ENCODE data around the gene HYCC2.

HYCC2 gene

DNA sequence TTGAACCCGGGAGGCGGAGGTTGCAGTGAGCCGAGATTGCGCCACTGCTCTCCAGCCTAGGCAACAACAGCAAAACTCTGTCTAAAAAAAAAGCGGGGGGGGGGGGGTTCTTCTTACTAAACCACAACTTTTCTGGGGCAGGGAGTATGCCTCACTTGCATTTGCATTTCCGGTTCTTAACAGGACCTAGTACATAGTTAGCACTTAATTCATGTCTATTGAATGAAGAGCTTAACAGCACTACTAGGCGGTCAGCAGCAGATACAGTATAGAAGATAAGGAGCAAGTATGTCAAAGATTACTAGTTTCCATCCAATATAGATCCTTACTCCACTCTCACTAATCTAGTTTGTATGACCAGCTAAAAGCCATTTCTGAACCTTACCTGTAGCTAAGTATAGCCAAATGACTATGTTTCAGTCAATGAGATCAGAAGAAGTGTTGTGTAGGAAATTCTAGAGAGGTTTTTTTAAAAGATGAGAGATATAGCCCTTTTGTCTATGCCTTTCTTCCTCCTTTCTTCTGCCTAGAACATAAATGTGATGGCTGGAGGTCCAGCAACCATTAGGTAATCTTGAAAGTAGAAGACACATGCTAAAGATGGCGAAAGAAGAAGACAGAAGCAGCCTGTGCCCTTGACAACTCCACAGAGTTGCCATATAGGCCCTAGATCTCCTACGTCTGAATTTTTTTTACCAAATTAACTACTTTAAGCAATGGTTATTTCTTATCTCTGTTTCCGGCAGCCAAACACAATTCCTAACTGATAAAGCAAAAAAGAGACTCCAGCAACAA is 11.3 kb downstream of the HYCC2 start:
- Histone ChIP-seq H3K79me1 (ENCODE audit: low read length) (no peaks in the 10 kb centered on the region), H2BK12ac (ENCODE audit: low read length) (no peak overlapping the region), H3K4ac (ENCODE audit: low read depth, low read length) (no peak overlapping the region), H2AK5ac (ENCODE audit: low read length) (no peak overlapping the region), H3K27me3 (ENCODE audit: insufficient read depth, low read length) (no peaks in the 10 kb centered on the region), H3K79me2 (ENCODE audit: control insufficient read depth, insufficient read depth, low read length, poor library complexity) (no peaks in the 10 kb centered on the region), H4K8ac (ENCODE audit: low read depth, low read length) (no peak overlapping the region), H3K9me3 (ENCODE audit: insufficient read depth, low read depth, low read length) (no peaks in the 10 kb centered on the region), H4K12ac (ENCODE audit: low read depth, low read length) (no peak overlapping the region), H3K4me3 (ENCODE audit: low read depth, low read length) (no peak overlapping the region), H3K36me3 (ENCODE audit: control insufficient read depth in 1 of 2, insufficient read depth in 2 of 2, low read length in 2 of 2) (no peaks in the 10 kb centered on the region), H3K23ac (ENCODE audit: low read length) (no peak overlapping the region), H3K9ac (ENCODE audit: low read length) (no peak overlapping the region), H4K91ac (ENCODE audit: low read depth, low read length) (no peak overlapping the region), H3K14ac (ENCODE audit: low read length) (no peak overlapping the region), H2BK120ac (ENCODE audit: insufficient read depth, low read length, poor library complexity) (no peak overlapping the region), H3K4me1 (ENCODE audit: control insufficient read depth in 1 of 2, insufficient read depth in 2 of 2, low read length in 2 of 2) (no peaks in the 10 kb centered on the region), H2AFZ (ENCODE audit: insufficient read depth, low read length, poor library complexity) (no peak overlapping the region), H3K18ac (ENCODE audit: low read length) (no peak overlapping the region), H3K4me2 (ENCODE audit: low read length) (no peak overlapping the region), H3K27ac (ENCODE audit: low read depth, low read length) (no peak overlapping the region), H2BK5ac (ENCODE audit: low read depth, low read length, poor library complexity) (no peak overlapping the region)
- DNase-seq: no peak
- WGBS (ENCODE audit: extremely low coverage, insufficient coverage, insufficient read length): no CpG with 5 or more reads among the region's 10 CpGs

DNA sequence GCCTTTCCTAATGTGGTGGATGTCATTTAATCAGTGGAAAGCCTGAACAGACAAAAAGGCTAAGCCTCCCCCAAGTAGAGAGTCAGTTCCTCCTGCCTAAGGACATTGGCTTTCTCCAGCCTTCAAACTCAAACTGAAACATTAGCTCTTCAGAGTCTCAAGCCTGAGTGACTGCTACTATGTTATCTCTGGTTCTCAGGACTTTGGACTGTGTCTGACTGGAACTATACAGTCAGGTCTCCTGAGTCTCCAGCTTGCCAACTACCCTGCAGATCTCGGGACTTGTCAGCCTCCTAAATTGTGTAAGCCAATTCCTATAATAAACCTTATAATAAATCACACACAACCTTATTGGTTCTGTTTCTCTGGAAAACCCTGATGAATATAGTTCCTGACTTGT is 12.6 kb downstream of the HYCC2 start:
- H3K27ac ChIP-seq (ENCODE audit: low read depth, low read length): no peak overlapping the region
- no peak overlapping the region for H3K4me2 ChIP-seq (ENCODE audit: low read length)
- no peaks in the 10 kb centered on the region for H3K27me3 ChIP-seq (ENCODE audit: insufficient read depth, low read length)
- no peak overlapping the region for H3K4ac ChIP-seq (ENCODE audit: low read depth, low read length)
- no peaks in the 10 kb centered on the region for H3K9me3 ChIP-seq (ENCODE audit: insufficient read depth, low read depth, low read length)
- H3K79me1 ChIP-seq (ENCODE audit: low read length): no peaks in the 10 kb centered on the region
- no peak overlapping the region for H2BK5ac ChIP-seq (ENCODE audit: low read depth, low read length, poor library complexity)
- H4K8ac ChIP-seq (ENCODE audit: low read depth, low read length): no peak overlapping the region
- H3K4me1 ChIP-seq (ENCODE audit: control insufficient read depth in 1 of 2, insufficient read depth in 2 of 2, low read length in 2 of 2): no peaks in the 10 kb centered on the region
- no peak overlapping the region for H2BK120ac ChIP-seq (ENCODE audit: insufficient read depth, low read length, poor library complexity)
- no peak for DNase-seq
- H4K91ac ChIP-seq (ENCODE audit: low read depth, low read length): no peak overlapping the region
- H3K9ac ChIP-seq (ENCODE audit: low read length): no peak overlapping the region
- no peak overlapping the region for H3K14ac ChIP-seq (ENCODE audit: low read length)
- no peak overlapping the region for H4K12ac ChIP-seq (ENCODE audit: low read depth, low read length)
- H3K36me3 ChIP-seq (ENCODE audit: control insufficient read depth in 1 of 2, insufficient read depth in 2 of 2, low read length in 2 of 2): no peaks in the 10 kb centered on the region
- H2AK5ac ChIP-seq (ENCODE audit: low read length): no peak overlapping the region
- no peak overlapping the region for H2AFZ ChIP-seq (ENCODE audit: insufficient read depth, low read length, poor library complexity)
- H3K18ac ChIP-seq (ENCODE audit: low read length): no peak overlapping the region
- WGBS (ENCODE audit: extremely low coverage, insufficient coverage, insufficient read length): no CpG with 5 or more reads among the region's 1 CpG
- H3K4me3 ChIP-seq (ENCODE audit: low read depth, low read length): no peak overlapping the region
- no peak overlapping the region for H3K23ac ChIP-seq (ENCODE audit: low read length)
- no peak overlapping the region for H2BK12ac ChIP-seq (ENCODE audit: low read length)
- no peaks in the 10 kb centered on the region for H3K79me2 ChIP-seq (ENCODE audit: control insufficient read depth, insufficient read depth, low read length, poor library complexity)

DNA sequence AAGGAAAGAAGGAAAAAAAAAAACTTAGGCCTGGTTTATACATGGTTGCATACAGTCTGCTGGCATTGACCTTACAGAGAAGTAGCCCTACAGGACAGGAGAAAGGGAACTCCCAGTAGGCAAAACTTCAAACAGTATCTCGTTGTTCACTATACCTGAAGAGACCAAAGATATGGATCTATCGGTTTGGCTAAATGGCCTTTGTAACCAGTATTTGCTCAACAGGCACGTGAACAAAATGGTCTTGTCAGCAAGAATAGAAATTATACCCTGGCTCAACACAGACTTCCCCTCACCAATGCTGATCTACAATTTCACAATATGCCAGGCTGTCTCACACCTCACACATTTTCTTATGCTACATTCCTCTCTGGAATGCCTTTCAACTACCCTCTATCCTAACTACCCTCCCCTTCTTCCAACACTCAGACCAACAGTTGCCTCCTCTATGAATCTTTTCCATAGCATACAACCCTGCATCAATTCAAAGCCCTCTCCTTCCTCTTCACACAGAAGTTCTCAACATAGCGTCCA is 13.7 kb downstream of the HYCC2 start:
- Histone ChIP-seq H3K4ac (ENCODE audit: low read depth, low read length) (no peak overlapping the region), H2BK5ac (ENCODE audit: low read depth, low read length, poor library complexity) (no peak overlapping the region), H3K27ac (ENCODE audit: low read depth, low read length) (no peak overlapping the region), H3K79me2 (ENCODE audit: control insufficient read depth, insufficient read depth, low read length, poor library complexity) (no peaks in the 10 kb centered on the region), H2AFZ (ENCODE audit: insufficient read depth, low read length, poor library complexity) (no peak overlapping the region), H3K27me3 (ENCODE audit: insufficient read depth, low read length) (no peaks in the 10 kb centered on the region), H4K91ac (ENCODE audit: low read depth, low read length) (no peak overlapping the region), H3K4me1 (ENCODE audit: control insufficient read depth in 1 of 2, insufficient read depth in 2 of 2, low read length in 2 of 2) (no peaks in the 10 kb centered on the region), H4K8ac (ENCODE audit: low read depth, low read length) (no peak overlapping the region), H4K12ac (ENCODE audit: low read depth, low read length) (no peak overlapping the region), H3K23ac (ENCODE audit: low read length) (no peak overlapping the region), H3K9me3 (ENCODE audit: insufficient read depth, low read depth, low read length) (no peaks in the 10 kb centered on the region), H3K9ac (ENCODE audit: low read length) (no peak overlapping the region), H2AK5ac (ENCODE audit: low read length) (no peak overlapping the region), H3K79me1 (ENCODE audit: low read length) (no peaks in the 10 kb centered on the region), H3K36me3 (ENCODE audit: control insufficient read depth in 1 of 2, insufficient read depth in 2 of 2, low read length in 2 of 2) (no peaks in the 10 kb centered on the region), H3K4me2 (ENCODE audit: low read length) (no peak overlapping the region), H2BK12ac (ENCODE audit: low read length) (no peak overlapping the region), H3K14ac (ENCODE audit: low read length) (no peak overlapping the region), H3K4me3 (ENCODE audit: low read depth, low read length) (no peak overlapping the region), H2BK120ac (ENCODE audit: insufficient read depth, low read length, poor library complexity) (no peak overlapping the region), H3K18ac (ENCODE audit: low read length) (no peak overlapping the region)
- WGBS (ENCODE audit: extremely low coverage, insufficient coverage, insufficient read length): no CpG with 5 or more reads among the region's 4 CpGs
- no peak for DNase-seq

DNA sequence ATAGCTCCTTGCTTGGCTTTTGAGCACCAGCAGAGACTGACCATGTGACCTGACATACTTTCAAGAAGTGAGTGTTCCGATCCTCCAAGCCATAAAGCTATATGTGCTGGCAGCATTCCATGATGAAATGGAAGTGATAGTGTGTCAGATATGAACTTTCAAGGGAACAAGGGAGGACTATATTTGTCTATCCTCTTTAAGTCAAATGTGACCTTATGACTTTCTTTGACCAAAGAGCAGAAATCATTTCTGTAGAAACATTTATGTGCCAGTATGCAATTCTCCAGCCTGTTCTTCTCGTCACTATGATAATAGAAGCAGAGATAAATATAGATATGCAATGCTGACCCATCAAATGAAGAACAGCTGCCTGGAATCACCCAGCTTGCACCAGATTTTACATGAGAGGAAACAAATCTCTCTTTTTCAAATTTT is 14.4 kb downstream of the HYCC2 start:
- Histone ChIP-seq H3K23ac (ENCODE audit: low read length) (no peak overlapping the region), H3K18ac (ENCODE audit: low read length) (no peak overlapping the region), H3K14ac (ENCODE audit: low read length) (no peak overlapping the region), H4K91ac (ENCODE audit: low read depth, low read length) (no peak overlapping the region), H3K4me2 (ENCODE audit: low read length) (no peak overlapping the region), H3K79me2 (ENCODE audit: control insufficient read depth, insufficient read depth, low read length, poor library complexity) (no peaks in the 10 kb centered on the region), H3K27ac (ENCODE audit: low read depth, low read length) (no peak overlapping the region), H4K8ac (ENCODE audit: low read depth, low read length) (no peak overlapping the region), H3K4ac (ENCODE audit: low read depth, low read length) (no peak overlapping the region), H3K4me1 (ENCODE audit: control insufficient read depth in 1 of 2, insufficient read depth in 2 of 2, low read length in 2 of 2) (no peaks in the 10 kb centered on the region), H3K79me1 (ENCODE audit: low read length) (no peaks in the 10 kb centered on the region), H2BK12ac (ENCODE audit: low read length) (no peak overlapping the region), H3K4me3 (ENCODE audit: low read depth, low read length) (no peak overlapping the region), H4K12ac (ENCODE audit: low read depth, low read length) (no peak overlapping the region), H2BK5ac (ENCODE audit: low read depth, low read length, poor library complexity) (no peak overlapping the region), H2BK120ac (ENCODE audit: insufficient read depth, low read length, poor library complexity) (no peak overlapping the region), H2AFZ (ENCODE audit: insufficient read depth, low read length, poor library complexity) (no peak overlapping the region), H3K9ac (ENCODE audit: low read length) (no peak overlapping the region), H3K27me3 (ENCODE audit: insufficient read depth, low read length) (no peaks in the 10 kb centered on the region), H3K9me3 (ENCODE audit: insufficient read depth, low read depth, low read length) (no peaks in the 10 kb centered on the region), H3K36me3 (ENCODE audit: control insufficient read depth in 1 of 2, insufficient read depth in 2 of 2, low read length in 2 of 2) (no peaks in the 10 kb centered on the region), H2AK5ac (ENCODE audit: low read length) (no peak overlapping the region)
- DNase-seq: peak in 1 of 2 donors; percentile 40
- WGBS (ENCODE audit: extremely low coverage, insufficient coverage, insufficient read length): no CpG with 5 or more reads among the region's 2 CpGs
